Uterus (tissue), 4 donors: Measurements from ENCODE around the gene SLCO2B1. TPM values are rescaled to one million over a fixed set of nuclear protein-coding genes. Genes with fewer than 3 reads are reported as not detected.

Source experiments
- DNase-seq, 2 donors: peaks; one replicate each; pipeline ENCODE4 v3.0.0-alpha.2; 2019 to 2020
- H3K27ac ChIP-seq, 2 donors: fragments of 200-600 bp; sonication (generic); 1 replicate in 1 of 2; 2 replicates in 1 of 2; pipeline ENCODE4 v1.5.1; 2016 to 2018
- H3K27me3 ChIP-seq, 2 donors: fragments of 200-600 bp; sonication (generic); one replicate each; pipeline ENCODE4 v1.5.1; 2018 to 2019; ENCODE audit warnings: control low read depth in 1 of 2
- H3K36me3 ChIP-seq, 2 donors: fragments of 200-600 bp; sonication (generic); one replicate each; pipeline ENCODE4 v1.5.1; 2019; ENCODE audit warnings: control low read depth in 1 of 2
- H3K4me1 ChIP-seq, 2 donors: fragments of 200-600 bp; sonication (generic); one replicate each; pipeline ENCODE4 v1.5.1; 2018 to 2019; ENCODE audit warnings: control low read depth in 1 of 2
- H3K4me3 ChIP-seq, 2 donors: fragments of 200-600 bp; sonication (generic); 1 replicate in 1 of 2; 2 replicates in 1 of 2; pipeline ENCODE4 v1.5.1; 2018 to 2019; ENCODE audit warnings: mild to moderate bottlenecking in 1 of 2
- H3K9me3 ChIP-seq, 2 donors: fragments of 200-600 bp; sonication (generic); one replicate each; pipeline ENCODE4 v1.5.1; 2019; ENCODE audit warnings: control low read depth in 1 of 2
- CTCF ChIP-seq, 4 experiments: fragments of 200-600 bp in 2 of 4; fragments of 450-650 bp in 2 of 4; sonication (generic) in 2 of 4; IDR thresholded peaks; one replicate each; pipeline ENCODE4 v1.5.1; 2016 to 2019; ENCODE audit warnings: antibody characterized with exemption in 4 of 4, mild to moderate bottlenecking in 2 of 4, moderate library complexity in 1 of 4
- POLR2A ChIP-seq, 2 donors: fragments of 450-650 bp; IDR thresholded peaks; one replicate each; pipeline ENCODE4 v1.6.1; 2016; ENCODE audit warnings: antibody characterized with exemption in 2 of 2, mild to moderate bottlenecking in 1 of 2, moderate library complexity in 1 of 2
- intact Hi-C: fragments of 100-400 bp; cut with DNase I; formaldehyde crosslinking; loops from one replicate; pipeline ENCODE4 v1.15.1; 2023; ENCODE audit warnings: low total_unique reads
- total RNA-seq, 4 donors: library from RNA; depleted of rRNA in 3 of 4; stranded (reverse); fragments of >200 nt in 3 of 4; gene quantifications; one replicate each; pipeline versions ENCODE4 v1.1.0 to v1.2.4, GENCODE V29; 2014 to 2023
- donor health status: DM: yes; HTN: yes; CAD: no.

SLCO2B1 gene
- total RNA-seq, 4 donors from 2014 or later: 11.8 to 58.1 (median 31.8) TPM

GRCh38 chr11:75205564-75206020, 54.7 kb downstream of the SLCO2B1 start:
- TF ChIP-seq POLR2A (IDR thresholded peaks at IDR 0.05) (no peak), CTCF (IDR thresholded peaks at IDR 0.05) (no peak)
- intact Hi-C loops: no loop called here
- Histone ChIP-seq H3K27me3 (no peaks in the 10 kb centered on the region), H3K4me3 (no peak overlapping the region), H3K9me3 (no peaks in the 10 kb centered on the region), H3K27ac (no peak overlapping the region), H3K36me3 (no peaks in the 10 kb centered on the region), H3K4me1 (no peaks in the 10 kb centered on the region)
- no peak for DNase-seq

- no peak overlapping the region for H3K4me3 ChIP-seq
These were observed 57.5 kb downstream of the SLCO2B1 start for GRCh38 chr11:75208446-75208845.

GRCh38 chr11:75212411-75212810, 61.5 kb downstream of the SLCO2B1 start:
- Histone ChIP-seq H3K36me3 (no peaks in the 10 kb centered on the region), H3K9me3 (no peaks in the 10 kb centered on the region), H3K27ac (no peak overlapping the region), H3K27me3 (no peaks in the 10 kb centered on the region), H3K4me1 (no peaks in the 10 kb centered on the region), H3K4me3 (no peak overlapping the region)
- intact Hi-C loops: no loop called here
- no peak for DNase-seq
- no peak for TF ChIP-seq CTCF (IDR thresholded peaks at IDR 0.05)
- no peak for TF ChIP-seq POLR2A (IDR thresholded peaks at IDR 0.05)

More at GRCh38 chr11:75208446-75208845, 57.5 kb downstream of the SLCO2B1 start:
- no peak for DNase-seq
- no peaks in the 10 kb centered on the region for H3K9me3 ChIP-seq
- no peaks in the 10 kb centered on the region for H3K4me1 ChIP-seq
- no peak overlapping the region for H3K27ac ChIP-seq
- no peaks in the 10 kb centered on the region for H3K27me3 ChIP-seq
- TF ChIP-seq POLR2A (IDR thresholded peaks at IDR 0.05): no peak
- no peak for TF ChIP-seq CTCF (IDR thresholded peaks at IDR 0.05)
- H3K36me3 ChIP-seq: no peaks in the 10 kb centered on the region
- intact Hi-C loops: no loop called here

- H3K27me3 ChIP-seq: no peaks in the 10 kb centered on the region
- H3K9me3 ChIP-seq: no peaks in the 10 kb centered on the region
- intact Hi-C loops: no loop called here
- H3K36me3 ChIP-seq: no peaks in the 10 kb centered on the region
- peak; percentile 52 to 60 for DNase-seq
- H3K27ac ChIP-seq: no peak overlapping the region
- TF ChIP-seq CTCF (IDR thresholded peaks at IDR 0.05) (peak in 1 of 4 experiments; percentile 4), POLR2A (IDR thresholded peaks at IDR 0.05) (no peak)
- no peak overlapping the region for H3K4me3 ChIP-seq
- no peaks in the 10 kb centered on the region for H3K4me1 ChIP-seq
These were observed 63.5 kb downstream of the SLCO2B1 start for GRCh38 chr11:75214411-75214821.

- Histone ChIP-seq H3K9me3 (no peaks in the 10 kb centered on the region), H3K4me3 (no peak overlapping the region), H3K4me1 (no peaks in the 10 kb centered on the region), H3K36me3 (no peaks in the 10 kb centered on the region), H3K27me3 (no peaks in the 10 kb centered on the region), H3K27ac (no peak overlapping the region)
- TF ChIP-seq CTCF (IDR thresholded peaks at IDR 0.05) (no peak), POLR2A (IDR thresholded peaks at IDR 0.05) (no peak)
- intact Hi-C loops: no loop called here
- DNase-seq: no peak
These were observed 63.9 kb downstream of the SLCO2B1 start for GRCh38 chr11:75214843-75215242.
